Measurements from ENCODE around the gene UBA6.

UBA6 gene

DNA sequence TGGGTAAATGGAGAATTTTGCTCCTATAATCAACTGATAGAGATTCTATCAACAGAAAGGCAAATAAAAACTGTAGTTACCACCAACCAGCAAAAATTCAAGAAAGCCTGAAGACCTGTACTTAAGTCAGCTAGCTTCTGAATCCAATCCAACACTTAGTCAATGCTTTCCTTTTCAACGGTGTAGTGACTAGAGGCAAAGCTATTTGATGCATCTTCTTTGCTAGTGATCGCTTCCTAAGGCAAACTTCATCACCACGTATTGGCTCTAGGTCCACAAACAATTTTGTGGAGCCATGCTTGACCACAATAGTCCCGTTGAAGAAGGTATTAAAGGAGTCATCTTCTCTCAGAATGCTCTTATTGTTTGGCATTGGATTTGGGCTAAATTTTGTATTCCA is 25.0 kb upstream of the UBA6 start:
- Histone ChIP-seq H3K27ac (ENCODE audit: low read depth, low read length) (no peak overlapping the region), H3K9me3 (ENCODE audit: control insufficient read depth, insufficient read depth, low read depth, low read length) (peaks cover 9% of the 10 kb centered on the region), H3K36me3 (ENCODE audit: control insufficient read depth, insufficient read depth, low read length) (no peaks in the 10 kb centered on the region), H3K4me3 (ENCODE audit: low read depth, low read length) (no peak overlapping the region), H3K9ac (ENCODE audit: low read length) (no peak overlapping the region), H3K27me3 (ENCODE audit: control insufficient read depth, insufficient read depth, low read length) (no peaks in the 10 kb centered on the region), H3K4me1 (ENCODE audit: control insufficient read depth, insufficient read depth, low read length) (peaks cover 24% of the 10 kb centered on the region)

DNA sequence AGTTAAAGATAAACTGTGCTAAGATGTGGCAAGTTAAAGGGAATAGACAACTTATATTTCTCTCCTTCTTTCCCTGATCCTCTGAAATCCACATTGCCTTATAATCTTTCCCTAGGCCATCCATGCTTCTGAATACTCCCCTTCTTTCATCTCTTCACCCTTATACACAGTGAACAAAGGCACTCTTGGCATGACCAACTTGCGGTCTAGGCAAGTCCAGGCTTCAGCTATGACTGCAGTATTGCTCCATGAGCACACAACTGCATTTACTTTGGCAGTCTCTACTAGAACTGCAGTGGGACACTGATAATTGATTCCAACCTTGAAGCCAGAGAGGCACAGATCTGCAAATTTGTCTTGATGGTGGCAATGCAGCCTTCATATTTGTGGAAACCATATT is 24.2 kb upstream of the UBA6 start:
- peaks cover 24% of the 10 kb centered on the region for H3K4me1 ChIP-seq (ENCODE audit: control insufficient read depth, insufficient read depth, low read length)
- peaks cover 9% of the 10 kb centered on the region for H3K9me3 ChIP-seq (ENCODE audit: control insufficient read depth, insufficient read depth, low read depth, low read length)
- no peaks in the 10 kb centered on the region for H3K27me3 ChIP-seq (ENCODE audit: control insufficient read depth, insufficient read depth, low read length)
- peaks cover 6% of the 10 kb centered on the region for H3K36me3 ChIP-seq (ENCODE audit: control insufficient read depth, insufficient read depth, low read length)
- H3K9ac ChIP-seq (ENCODE audit: low read length) = no peak overlapping the region
- no peak overlapping the region for H3K27ac ChIP-seq (ENCODE audit: low read depth, low read length)
- no peak overlapping the region for H3K4me3 ChIP-seq (ENCODE audit: low read depth, low read length)

DNA sequence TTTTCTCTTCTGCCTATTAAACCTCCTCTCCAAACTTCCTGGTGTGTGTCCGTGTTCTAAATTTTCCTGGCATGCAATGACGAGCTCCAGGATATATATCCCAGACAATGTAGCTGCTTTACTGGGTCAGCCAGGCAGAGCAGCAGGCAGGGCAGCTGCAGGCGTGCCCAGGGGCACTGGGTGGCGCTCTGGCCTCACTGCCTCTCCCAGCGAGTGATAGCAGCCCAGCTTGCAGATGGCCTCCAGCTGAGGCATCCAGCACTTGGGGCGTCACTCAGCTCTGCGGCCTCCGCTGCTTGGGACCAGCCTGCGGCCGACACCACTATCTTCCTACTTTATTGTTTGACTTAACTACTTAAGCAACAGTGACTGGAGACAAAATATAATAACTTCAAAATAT is 23.0 kb upstream of the UBA6 start:
- H3K4me3 ChIP-seq (ENCODE audit: low read depth, low read length) = no peak overlapping the region
- no peak overlapping the region for H3K27ac ChIP-seq (ENCODE audit: low read depth, low read length)
- H3K36me3 ChIP-seq (ENCODE audit: control insufficient read depth, insufficient read depth, low read length) = peaks cover 8% of the 10 kb centered on the region
- H3K4me1 ChIP-seq (ENCODE audit: control insufficient read depth, insufficient read depth, low read length) = peaks cover 24% of the 10 kb centered on the region
- H3K9ac ChIP-seq (ENCODE audit: low read length) = no peak overlapping the region
- no peaks in the 10 kb centered on the region for H3K27me3 ChIP-seq (ENCODE audit: control insufficient read depth, insufficient read depth, low read length)
- H3K9me3 ChIP-seq (ENCODE audit: control insufficient read depth, insufficient read depth, low read depth, low read length) = peaks cover 9% of the 10 kb centered on the region

DNA sequence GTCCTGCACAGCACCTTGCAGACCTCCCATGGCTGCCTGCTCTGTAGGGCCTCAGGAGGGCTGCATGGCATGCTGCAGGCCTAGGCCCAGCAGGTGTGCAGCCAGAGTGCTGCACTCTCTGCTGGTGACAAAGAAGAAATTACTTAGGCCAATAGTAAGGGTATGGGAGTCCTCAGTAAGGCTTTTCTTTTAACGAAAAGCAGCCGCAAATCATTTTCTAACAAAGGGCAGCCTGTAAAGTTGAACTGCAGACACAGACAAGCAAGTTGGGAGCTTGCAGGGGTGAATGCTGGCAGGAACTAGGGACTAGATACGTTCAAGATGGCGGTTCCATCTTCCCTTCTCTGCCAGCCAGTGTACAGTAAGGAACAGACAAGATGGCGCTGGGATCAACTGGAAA is 22.4 kb upstream of the UBA6 start:
- Histone ChIP-seq H3K4me1 (ENCODE audit: control insufficient read depth, insufficient read depth, low read length) (peaks cover 24% of the 10 kb centered on the region), H3K9ac (ENCODE audit: low read length) (no peak overlapping the region), H3K9me3 (ENCODE audit: control insufficient read depth, insufficient read depth, low read depth, low read length) (peaks cover 9% of the 10 kb centered on the region), H3K27ac (ENCODE audit: low read depth, low read length) (peak overlapping the region; percentile 18; the same call in 1 of the 2 replicates), H3K27me3 (ENCODE audit: control insufficient read depth, insufficient read depth, low read length) (no peaks in the 10 kb centered on the region), H3K4me3 (ENCODE audit: low read depth, low read length) (no peak overlapping the region), H3K36me3 (ENCODE audit: control insufficient read depth, insufficient read depth, low read length) (peaks cover 8% of the 10 kb centered on the region)

DNA sequence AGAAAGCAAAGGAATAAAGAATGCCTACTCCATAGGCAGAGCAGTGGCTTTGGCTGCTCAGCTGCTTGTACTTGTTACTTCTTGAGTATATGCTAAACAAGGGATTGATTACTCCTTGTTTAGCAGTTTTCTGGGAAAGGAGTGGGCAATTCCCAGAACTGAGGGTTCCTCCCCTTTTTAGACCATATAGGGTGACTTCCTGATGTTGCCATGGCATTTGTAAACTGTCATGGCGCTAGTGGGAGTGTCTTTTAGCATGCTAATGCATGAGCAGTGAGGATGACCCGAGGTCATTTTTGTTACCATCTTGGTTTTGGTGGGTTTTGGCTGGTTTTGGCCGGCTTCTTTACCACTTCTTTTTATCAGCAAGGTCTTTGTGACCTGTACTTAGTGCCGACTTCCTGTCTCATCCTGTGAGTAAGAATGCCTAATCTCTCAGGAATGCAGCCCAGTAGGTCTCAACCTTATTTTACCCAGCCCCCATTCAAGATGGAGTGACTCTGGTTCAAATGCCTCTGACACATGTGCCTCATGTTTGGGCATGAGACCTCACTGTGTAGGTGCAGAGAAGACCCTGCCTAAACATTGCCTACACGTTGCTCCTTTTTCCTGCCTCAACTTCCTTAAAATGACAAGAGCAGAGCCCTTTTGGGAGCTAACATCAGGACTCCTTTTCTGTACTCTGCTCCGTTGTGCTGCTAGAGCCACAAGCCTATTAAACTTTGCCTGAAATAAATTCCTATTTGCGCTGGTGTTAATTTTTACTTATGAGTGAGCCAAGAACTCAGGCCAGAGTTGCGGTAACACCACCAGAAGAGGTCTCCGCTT is 21.0 kb upstream of the UBA6 start:
- H3K4me3 ChIP-seq (ENCODE audit: low read depth, low read length) = no peak overlapping the region
- no peaks in the 10 kb centered on the region for H3K27me3 ChIP-seq (ENCODE audit: control insufficient read depth, insufficient read depth, low read length)
- H3K27ac ChIP-seq (ENCODE audit: low read depth, low read length) = peak overlapping the region; percentile 66
- H3K4me1 ChIP-seq (ENCODE audit: control insufficient read depth, insufficient read depth, low read length) = peaks cover 24% of the 10 kb centered on the region
- peaks cover 8% of the 10 kb centered on the region for H3K36me3 ChIP-seq (ENCODE audit: control insufficient read depth, insufficient read depth, low read length)
- peak overlapping the region; percentile 18 for H3K9ac ChIP-seq (ENCODE audit: low read length)
- H3K9me3 ChIP-seq (ENCODE audit: control insufficient read depth, insufficient read depth, low read depth, low read length) = peaks cover 4% of the 10 kb centered on the region; the same call in 1 of the 2 replicates

DNA sequence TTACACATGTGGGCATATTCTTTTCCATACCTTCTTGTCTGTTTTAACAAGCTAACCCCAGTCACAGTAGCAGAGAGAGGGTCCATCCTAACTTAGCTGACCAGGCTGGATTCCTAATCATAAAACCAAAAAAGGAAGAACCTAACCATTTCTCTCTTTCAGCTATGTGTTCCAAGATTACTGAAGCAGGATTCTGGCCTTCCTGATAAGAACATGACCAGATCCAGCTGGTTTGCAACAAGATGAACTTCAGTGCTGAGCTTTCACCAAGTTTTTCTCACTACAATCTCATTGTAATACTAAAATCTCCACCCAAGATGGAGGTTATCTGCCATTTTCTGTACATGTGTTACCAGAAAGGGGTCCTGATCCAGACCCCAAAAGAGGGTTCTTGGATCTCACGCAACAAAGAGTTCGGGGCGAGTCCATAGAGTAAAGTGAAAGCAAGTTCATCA is 20.4 kb upstream of the UBA6 start:
- Histone ChIP-seq H3K27me3 (ENCODE audit: control insufficient read depth, insufficient read depth, low read length) (no peaks in the 10 kb centered on the region), H3K4me3 (ENCODE audit: low read depth, low read length) (no peak overlapping the region), H3K9me3 (ENCODE audit: control insufficient read depth, insufficient read depth, low read depth, low read length) (no peaks in the 10 kb centered on the region), H3K9ac (ENCODE audit: low read length) (peak overlapping the region; percentile 17), H3K4me1 (ENCODE audit: control insufficient read depth, insufficient read depth, low read length) (peaks cover 24% of the 10 kb centered on the region), H3K36me3 (ENCODE audit: control insufficient read depth, insufficient read depth, low read length) (peaks cover 8% of the 10 kb centered on the region), H3K27ac (ENCODE audit: low read depth, low read length) (peak overlapping the region; percentile 66)

DNA sequence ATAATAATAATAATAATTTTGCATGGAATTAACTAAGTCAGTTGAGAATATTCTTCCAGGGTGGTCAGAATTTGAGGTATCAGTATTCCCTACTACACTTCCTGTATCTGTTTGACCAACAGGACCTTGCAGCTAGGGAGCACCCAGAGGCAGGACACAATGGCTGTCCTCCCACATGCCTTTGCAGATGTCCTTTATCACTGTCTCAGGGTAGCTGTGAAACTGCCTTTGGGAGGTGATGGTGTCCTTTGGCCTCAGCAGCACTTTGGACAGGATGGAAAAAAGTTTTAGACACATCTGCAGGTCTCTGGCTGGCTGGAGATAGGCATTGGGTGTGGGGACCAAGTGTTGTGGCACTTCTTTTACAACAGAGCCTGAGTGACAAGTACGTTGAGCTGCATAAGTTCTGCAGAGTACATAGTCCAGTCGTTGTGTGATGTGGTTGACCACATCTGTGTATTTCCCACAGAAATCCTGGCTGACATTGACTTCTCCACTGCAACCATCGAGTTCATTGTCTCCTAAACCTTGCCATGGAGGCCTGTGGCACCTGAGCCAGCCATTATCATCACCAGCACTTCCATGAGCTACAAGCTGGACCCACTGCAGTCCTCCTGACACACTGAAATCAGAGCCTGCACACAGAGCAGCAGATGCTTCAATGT is 19.1 kb upstream of the UBA6 start:
- H3K9me3 ChIP-seq (ENCODE audit: control insufficient read depth, insufficient read depth, low read depth, low read length) = no peaks in the 10 kb centered on the region
- H3K27ac ChIP-seq (ENCODE audit: low read depth, low read length) = no peak overlapping the region
- H3K4me3 ChIP-seq (ENCODE audit: low read depth, low read length) = no peak overlapping the region
- H3K4me1 ChIP-seq (ENCODE audit: control insufficient read depth, insufficient read depth, low read length) = peaks cover 24% of the 10 kb centered on the region
- H3K36me3 ChIP-seq (ENCODE audit: control insufficient read depth, insufficient read depth, low read length) = peaks cover 10% of the 10 kb centered on the region
- no peaks in the 10 kb centered on the region for H3K27me3 ChIP-seq (ENCODE audit: control insufficient read depth, insufficient read depth, low read length)
- H3K9ac ChIP-seq (ENCODE audit: low read length) = no peak overlapping the region

DNA sequence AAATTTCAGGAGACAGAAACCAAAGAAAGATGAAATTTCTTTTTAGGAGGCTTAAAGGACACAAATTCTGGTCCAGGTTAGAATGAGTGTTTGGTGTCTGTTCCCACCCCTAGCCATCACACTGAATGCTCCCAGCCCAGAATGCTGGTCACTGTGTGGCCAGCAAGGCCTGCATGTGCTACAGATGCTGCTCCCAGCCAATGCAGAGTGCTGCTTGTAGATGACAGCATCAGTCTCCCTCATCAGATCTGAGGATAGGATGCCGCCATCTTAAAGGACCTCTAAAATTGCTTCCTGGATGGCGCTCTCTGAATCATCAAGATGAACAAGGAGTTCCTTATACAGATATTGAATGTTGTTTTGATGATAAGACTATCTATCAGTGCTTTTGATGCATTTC is 17.9 kb upstream of the UBA6 start:
- Histone ChIP-seq H3K27ac (ENCODE audit: low read depth, low read length) (no peak overlapping the region), H3K9ac (ENCODE audit: low read length) (no peak overlapping the region), H3K27me3 (ENCODE audit: control insufficient read depth, insufficient read depth, low read length) (no peaks in the 10 kb centered on the region), H3K36me3 (ENCODE audit: control insufficient read depth, insufficient read depth, low read length) (peaks cover 10% of the 10 kb centered on the region), H3K4me1 (ENCODE audit: control insufficient read depth, insufficient read depth, low read length) (peaks cover 34% of the 10 kb centered on the region), H3K9me3 (ENCODE audit: control insufficient read depth, insufficient read depth, low read depth, low read length) (no peaks in the 10 kb centered on the region), H3K4me3 (ENCODE audit: low read depth, low read length) (no peak overlapping the region)

DNA sequence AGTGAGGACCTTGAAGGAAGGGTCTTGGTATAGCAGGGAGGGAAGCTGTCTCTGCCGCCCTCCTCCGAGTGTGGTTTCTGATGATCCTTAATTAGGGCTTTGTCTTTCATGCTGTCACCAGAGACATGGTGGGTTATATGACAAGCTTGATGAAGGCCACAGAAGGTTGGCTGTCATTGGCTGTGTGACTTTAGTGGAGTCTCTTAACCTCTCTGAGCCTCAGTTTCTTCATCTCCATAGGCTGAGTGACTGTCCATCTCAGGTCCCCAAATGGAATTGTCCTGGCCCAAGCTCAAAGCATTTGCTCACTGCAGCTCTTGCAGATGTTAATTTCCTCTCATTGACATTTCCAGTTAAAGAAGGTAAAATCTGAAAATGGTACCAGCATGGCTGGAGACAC is 16.6 kb upstream of the UBA6 start:
- Histone ChIP-seq H3K36me3 (ENCODE audit: control insufficient read depth, insufficient read depth, low read length) (peaks cover 10% of the 10 kb centered on the region), H3K27me3 (ENCODE audit: control insufficient read depth, insufficient read depth, low read length) (no peaks in the 10 kb centered on the region), H3K4me3 (ENCODE audit: low read depth, low read length) (no peak overlapping the region), H3K4me1 (ENCODE audit: control insufficient read depth, insufficient read depth, low read length) (peaks cover 39% of the 10 kb centered on the region), H3K27ac (ENCODE audit: low read depth, low read length) (no peak overlapping the region), H3K9me3 (ENCODE audit: control insufficient read depth, insufficient read depth, low read depth, low read length) (no peaks in the 10 kb centered on the region), H3K9ac (ENCODE audit: low read length) (no peak overlapping the region)

DNA sequence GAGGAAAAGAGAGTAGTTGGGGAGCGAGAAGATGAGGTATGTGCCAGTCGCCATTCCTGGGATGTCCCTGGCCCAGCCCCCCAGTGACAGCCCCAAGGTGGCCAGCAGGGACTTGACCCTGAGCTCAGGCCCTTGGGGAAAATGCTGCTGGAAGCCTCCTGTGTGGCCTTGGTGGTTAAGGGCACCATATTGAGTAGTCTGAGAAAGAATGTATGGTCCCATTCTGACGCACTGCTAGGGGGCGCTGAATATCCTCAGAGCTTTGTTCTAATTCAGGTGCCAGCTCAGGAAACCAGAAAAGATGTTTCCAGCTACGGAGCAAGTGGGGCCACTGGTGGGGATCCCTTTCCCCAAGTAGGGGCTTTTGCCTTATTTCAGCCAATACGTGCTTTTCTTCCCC is 14.0 kb upstream of the UBA6 start:
- Histone ChIP-seq H3K4me1 (ENCODE audit: control insufficient read depth, insufficient read depth, low read length) (peaks cover 37% of the 10 kb centered on the region), H3K27me3 (ENCODE audit: control insufficient read depth, insufficient read depth, low read length) (no peaks in the 10 kb centered on the region), H3K4me3 (ENCODE audit: low read depth, low read length) (no peak overlapping the region), H3K9me3 (ENCODE audit: control insufficient read depth, insufficient read depth, low read depth, low read length) (no peaks in the 10 kb centered on the region), H3K9ac (ENCODE audit: low read length) (no peak overlapping the region), H3K27ac (ENCODE audit: low read depth, low read length) (no peak overlapping the region), H3K36me3 (ENCODE audit: control insufficient read depth, insufficient read depth, low read length) (peaks cover 2% of the 10 kb centered on the region; the same call in 1 of the 2 replicates)

DNA sequence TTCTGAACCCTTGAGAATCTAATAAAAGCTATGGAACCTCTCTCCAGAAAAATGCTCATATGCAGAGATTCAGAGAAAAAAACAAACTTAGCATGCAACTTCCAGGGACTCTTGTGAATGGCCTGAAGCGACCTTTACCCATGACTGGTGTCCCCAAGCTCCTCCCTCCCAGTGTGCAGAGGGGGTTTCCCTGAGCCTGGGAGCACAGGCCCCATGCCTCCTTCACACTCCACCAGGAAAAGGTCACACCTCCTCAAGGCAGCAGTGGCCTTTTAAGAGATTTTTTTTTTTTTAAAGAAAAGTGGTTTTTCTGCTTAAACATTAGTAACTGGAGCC is 13.3 kb upstream of the UBA6 start:
- Histone ChIP-seq H3K27me3 (ENCODE audit: control insufficient read depth, insufficient read depth, low read length) (no peaks in the 10 kb centered on the region), H3K36me3 (ENCODE audit: control insufficient read depth, insufficient read depth, low read length) (peaks cover 2% of the 10 kb centered on the region; the same call in 1 of the 2 replicates), H3K9ac (ENCODE audit: low read length) (no peak overlapping the region), H3K27ac (ENCODE audit: low read depth, low read length) (no peak overlapping the region; the same call in 1 of the 2 replicates), H3K9me3 (ENCODE audit: control insufficient read depth, insufficient read depth, low read depth, low read length) (no peaks in the 10 kb centered on the region), H3K4me3 (ENCODE audit: low read depth, low read length) (no peak overlapping the region), H3K4me1 (ENCODE audit: control insufficient read depth, insufficient read depth, low read length) (peaks cover 37% of the 10 kb centered on the region)
